Measurements from ENCODE around the gene FAM171A2.
"Not testable (repeated sequence)": the region's sequence is repeated elsewhere in the genome, so short reads cannot be mapped to it uniquely, and the experiment has no call there.

Gene FAM171A2

DNA sequence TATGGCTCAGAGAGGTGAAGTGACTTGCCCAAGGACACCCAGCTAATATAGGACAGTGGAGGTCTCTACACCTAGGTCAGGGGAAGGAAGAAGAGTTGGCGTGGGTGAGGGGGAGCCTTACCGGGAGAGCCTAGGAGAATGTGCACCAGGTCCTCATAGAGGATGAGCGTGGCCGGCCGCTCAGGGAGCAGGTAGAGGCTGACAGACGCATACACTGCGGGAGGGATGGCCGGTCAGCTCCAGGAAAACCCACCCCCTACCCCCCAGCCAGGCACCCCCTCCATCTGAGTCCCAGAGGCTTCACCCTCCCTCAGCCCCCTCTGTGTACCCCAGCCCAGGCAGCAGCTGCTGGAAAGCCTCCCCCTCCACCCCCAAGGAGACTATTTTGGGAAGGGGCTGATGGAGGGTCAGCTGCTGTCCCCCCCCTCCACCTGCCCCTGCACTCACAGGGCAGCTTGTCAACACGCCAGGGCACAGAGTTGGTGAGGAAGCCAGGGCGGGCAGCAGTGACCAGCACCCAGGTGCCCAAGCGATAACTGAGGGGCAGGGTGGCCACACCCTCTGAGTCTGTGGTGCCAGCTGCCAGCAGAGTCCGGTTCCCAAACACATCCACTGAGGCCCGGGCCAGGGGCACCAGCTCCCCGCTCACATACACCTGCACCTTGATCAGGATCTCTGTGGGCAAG is 4.1 kb downstream of the FAM171A2 start:
- DNase-seq = no peak

- no peak for DNase-seq
Measured at GRCh38 chr17:44359006-44359405, 4.6 kb downstream of the FAM171A2 start.

GRCh38 chr17:44358066-44358465 is 5.6 kb downstream of the FAM171A2 start:
- no peak for DNase-seq

DNA sequence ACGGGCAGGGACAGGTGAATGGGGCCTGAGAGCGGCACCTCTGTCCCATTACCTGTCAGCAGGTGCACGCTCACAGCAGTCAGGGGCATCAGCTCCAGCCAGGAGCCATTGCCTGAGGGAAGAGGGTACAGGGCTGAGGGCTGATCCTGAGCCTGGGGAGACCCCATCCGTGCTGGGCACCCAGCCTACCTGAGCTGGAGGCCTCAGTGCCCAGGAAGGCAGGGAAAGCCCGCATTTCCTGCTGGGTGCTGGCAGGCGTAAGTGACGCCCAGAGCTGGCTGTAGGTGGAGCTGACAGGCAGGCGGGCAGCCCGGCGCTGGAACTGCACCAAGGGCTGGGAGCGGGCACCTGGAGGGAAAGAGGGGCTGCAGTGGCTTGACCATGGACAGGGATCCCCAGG is 7.4 kb downstream of the FAM171A2 start:
- no peak for DNase-seq

DNA sequence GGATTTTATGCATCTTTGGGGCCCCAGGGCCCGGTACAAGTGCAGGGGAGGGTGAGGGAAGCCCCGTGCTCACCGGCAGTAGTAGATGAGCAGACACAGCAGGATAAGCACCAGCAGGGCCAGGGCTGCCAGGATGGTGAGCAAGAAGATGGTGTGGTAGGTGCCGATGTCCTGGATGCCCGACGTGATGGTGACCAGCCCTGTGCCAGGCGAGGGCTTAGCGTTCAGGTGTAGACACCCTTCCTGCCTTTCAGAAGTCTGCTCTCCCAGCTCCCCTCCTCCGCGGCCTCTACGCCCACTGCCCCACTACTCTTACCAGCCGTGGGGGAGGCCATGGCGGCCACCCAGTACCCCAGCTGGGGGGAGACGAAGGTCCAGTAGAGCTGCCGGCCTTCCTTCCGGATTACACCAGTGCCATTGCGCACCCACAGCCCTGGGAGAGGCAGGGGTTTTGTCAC is 8.0 kb downstream of the FAM171A2 start:
- no peak for DNase-seq

DNA sequence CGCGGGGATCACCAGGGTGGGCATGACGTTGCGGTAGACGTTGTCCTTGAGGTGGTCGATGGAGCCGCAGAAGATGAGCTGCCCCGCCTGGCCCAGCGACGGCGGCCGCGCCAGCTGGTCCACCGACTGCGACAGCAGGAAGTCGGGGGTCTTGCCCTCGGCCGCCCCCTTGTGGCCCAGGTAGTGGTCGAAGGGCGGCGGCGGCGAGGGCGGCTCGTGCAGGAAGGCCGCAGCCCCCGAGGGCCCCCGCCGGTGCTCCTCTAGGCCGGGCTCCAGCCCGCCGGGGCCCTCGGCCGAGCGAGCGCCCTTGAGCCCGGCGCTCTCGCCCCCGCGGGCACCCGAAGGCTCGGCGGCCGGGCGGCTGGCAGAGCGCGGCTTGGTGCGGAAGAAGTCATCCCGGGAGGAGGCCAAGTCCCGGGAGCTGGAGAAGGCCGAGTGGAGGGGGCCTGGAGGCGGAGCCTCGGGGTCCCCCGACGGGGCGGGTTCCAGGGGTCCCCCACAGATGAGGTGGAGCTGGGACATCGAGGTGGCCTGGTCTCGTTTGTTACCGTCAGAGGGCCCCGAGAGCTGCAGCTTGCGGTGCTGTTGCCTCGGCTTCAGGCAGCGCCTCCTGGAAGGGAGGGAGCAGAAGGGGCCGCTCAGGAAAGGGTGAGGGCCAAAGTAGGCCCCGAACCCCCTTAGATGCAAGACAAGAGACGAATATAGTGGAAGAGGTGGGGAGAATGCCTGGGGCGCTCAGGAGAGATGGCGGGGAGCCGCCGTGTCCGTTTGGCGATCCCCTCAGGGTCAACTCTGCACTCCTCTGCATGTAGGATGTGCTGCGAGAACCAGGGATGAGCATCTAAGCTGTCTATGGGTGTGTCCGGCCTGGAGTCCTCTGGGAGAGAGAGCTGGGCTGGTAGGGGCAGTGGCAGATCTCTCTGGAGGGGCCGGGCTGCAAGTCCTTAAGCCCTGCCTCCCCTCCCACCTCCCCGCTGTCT is 8.8 kb downstream of the FAM171A2 start:
- peak; percentile 12 to 57 (median 52) for DNase-seq

DNA sequence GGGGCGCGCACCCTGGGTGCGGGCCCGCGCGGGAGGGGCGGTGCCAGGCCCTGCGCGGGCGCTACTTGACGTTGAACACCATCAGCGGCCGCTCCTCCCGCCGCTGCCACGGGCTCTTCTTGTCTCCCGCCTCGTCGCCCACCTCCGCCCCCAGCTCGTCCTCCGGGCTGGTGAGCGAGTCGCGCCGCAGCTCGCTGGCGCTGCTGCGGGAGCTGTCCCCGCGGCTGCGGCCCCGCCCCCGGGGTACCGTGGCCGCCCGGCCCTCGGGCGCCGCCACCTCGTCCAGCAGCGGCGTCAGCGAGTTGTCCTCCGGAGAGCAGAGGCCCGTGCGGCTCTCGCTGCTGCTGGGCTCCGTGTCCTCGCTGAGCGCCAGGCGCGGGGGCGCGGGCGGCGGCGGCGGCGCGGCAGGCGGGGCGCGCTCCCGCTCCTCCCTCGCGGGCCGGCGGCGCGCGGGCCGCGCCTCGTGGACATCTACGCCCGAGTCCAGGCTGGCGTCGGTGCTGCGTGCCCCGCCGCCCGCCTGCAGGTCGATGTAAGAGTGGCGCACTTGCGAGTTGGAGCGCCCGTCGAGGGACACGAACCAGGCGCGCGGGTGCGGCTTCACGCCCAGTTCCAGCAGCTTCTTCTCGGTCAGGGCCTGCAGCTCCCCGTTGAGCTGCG is 9.9 kb downstream of the FAM171A2 start:
- DNase-seq = no peak

DNA sequence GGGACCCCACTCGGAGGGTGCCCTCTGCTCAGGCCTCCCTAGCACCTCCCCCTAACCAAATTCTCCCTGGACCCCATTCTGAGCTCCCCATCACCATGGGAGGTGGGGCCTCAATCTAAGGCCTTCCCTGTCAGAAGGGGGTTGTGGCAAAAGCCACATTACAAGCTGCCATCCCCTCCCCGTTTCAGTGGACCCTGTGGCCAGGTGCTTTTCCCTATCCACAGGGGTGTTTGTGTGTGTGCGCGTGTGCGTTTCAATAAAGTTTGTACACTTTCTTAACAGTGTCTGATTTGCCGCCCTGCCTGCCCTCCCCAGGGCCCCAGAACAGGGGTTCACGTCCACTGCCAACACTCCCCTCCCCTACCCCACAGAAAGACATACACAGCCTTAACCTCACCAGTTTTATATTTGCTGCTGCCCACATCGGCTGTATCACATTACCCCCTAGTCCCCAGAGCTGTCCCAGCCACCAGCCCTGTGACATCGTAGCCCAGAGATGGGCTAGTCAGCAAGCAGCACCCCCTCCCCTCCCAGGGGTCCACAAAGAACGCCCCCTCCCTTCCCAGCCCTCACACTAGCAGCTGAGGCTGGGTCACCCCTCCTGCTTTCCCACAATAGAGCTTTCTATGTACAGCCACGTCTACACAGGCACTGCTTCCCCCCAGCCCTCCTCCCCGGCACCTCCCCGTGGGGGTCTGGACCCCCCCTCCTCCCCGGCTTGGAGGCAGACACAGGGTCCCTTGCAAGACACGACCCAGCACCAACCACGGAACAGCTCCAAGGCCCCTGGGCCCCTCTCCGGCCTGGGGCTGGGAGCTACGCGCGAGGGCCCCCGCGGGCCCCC is 10.6 kb downstream of the FAM171A2 start:
- DNase-seq = no peak

DNA sequence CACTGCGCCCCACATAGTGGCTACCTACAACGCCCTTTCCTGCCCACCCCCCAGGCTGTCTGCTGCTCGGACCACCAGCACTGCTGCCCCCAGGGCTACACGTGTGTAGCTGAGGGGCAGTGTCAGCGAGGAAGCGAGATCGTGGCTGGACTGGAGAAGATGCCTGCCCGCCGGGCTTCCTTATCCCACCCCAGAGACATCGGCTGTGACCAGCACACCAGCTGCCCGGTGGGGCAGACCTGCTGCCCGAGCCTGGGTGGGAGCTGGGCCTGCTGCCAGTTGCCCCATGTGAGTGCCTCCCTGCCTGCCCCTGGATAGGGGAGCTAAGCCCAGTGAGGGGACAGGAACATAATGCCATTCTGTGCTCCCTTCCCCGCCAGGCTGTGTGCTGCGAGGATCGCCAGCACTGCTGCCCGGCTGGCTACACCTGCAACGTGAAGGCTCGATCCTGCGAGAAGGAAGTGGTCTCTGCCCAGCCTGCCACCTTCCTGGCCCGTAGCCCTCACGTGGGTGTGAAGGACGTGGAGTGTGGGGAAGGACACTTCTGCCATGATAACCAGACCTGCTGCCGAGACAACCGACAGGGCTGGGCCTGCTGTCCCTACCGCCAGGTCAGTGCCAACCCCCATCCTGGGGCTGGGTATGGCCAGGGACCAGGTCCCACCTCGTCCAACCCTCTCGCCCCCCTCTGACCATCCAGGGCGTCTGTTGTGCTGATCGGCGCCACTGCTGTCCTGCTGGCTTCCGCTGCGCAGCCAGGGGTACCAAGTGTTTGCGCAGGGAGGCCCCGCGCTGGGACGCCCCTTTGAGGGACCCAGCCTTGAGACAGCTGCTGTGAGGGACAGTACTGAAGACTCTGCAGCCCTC is 11.5 kb downstream of the FAM171A2 start:
- no peak for DNase-seq

GRCh38 chr17:44351464-44351863 is 12.2 kb downstream of the FAM171A2 start:
- no peak for DNase-seq

DNA sequence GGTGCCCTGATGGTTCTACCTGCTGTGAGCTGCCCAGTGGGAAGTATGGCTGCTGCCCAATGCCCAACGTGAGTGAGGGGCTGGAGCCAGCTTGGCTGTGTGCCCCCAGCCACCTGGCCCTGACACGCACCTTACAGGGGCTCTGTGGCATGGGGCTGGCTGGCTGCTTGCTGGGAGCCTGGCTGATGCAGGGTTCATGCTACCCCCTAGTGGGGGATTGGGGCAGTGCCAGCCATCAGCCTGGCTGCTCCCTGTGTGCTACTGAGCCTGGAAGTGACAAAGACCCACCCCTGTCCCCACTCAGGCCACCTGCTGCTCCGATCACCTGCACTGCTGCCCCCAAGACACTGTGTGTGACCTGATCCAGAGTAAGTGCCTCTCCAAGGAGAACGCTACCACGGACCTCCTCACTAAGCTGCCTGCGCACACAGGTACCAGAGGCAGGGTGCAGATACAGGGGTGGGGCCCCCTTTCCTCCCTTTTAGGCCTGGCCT is 12.9 kb downstream of the FAM171A2 start:
- peak; percentile 40 to 56 (median 52) for DNase-seq

DNA sequence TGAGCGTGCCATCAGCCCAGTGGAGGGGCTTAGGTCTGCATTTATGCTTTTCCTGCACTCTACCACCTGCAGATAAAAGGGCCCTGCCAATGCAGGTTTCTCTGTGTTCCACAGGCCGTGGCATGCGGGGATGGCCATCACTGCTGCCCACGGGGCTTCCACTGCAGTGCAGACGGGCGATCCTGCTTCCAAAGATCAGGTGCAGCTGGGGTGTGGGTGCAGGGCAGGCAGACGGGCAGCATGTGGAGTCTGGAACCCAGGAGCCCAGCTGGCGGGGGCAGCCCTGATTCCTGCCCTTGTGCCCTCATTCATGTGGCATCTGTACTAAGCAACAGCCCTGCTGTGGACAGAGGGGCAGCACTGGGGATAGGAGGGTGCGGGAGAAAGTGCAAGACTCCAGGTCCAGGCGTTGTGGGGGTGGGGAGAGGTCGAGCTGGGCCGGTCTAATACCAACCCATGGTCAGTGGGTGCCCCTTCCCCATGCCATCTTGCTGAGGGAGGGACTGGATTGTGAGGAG is 14.0 kb downstream of the FAM171A2 start:
- DNase-seq = no peak

GRCh38 chr17:44348988-44349364 is 14.7 kb downstream of the FAM171A2 start:
- DNase-seq = no peak

DNA sequence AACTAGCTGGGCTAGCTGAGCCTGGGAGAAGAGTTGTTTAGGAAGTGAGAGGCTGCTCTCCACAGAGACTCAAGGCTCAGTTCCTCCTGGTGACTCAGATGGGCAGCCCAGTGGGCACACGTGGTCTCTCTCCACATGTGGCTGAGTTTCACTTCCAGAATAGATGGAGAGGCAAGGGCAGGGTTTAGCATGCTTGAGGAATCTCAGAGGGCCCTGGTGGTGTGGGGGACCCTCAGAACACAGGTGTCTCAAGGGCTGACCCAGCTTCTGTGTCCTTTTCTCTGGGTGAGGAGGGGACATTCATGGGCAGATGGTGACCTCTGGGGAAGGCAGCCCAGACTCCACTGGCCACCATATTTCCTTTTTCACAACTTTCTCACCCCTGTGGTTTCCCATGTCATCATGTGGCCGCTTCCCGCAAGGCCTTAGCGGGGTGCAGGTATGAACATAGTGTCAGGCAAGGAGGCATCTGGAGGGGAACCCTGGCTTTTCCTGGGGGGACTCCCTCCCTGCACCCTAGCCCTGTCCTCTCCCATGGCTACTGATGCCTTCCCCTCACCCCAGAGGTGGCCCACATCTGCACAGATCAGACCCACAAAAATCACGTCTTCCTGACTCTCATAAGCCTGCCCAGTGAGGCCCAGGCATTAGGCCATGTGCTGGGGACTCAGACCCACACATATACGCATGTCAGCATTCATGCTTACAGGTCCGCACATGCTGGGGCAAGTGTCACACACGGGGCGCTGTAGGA is 15.2 kb downstream of the FAM171A2 start:
- no peak for DNase-seq

DNA sequence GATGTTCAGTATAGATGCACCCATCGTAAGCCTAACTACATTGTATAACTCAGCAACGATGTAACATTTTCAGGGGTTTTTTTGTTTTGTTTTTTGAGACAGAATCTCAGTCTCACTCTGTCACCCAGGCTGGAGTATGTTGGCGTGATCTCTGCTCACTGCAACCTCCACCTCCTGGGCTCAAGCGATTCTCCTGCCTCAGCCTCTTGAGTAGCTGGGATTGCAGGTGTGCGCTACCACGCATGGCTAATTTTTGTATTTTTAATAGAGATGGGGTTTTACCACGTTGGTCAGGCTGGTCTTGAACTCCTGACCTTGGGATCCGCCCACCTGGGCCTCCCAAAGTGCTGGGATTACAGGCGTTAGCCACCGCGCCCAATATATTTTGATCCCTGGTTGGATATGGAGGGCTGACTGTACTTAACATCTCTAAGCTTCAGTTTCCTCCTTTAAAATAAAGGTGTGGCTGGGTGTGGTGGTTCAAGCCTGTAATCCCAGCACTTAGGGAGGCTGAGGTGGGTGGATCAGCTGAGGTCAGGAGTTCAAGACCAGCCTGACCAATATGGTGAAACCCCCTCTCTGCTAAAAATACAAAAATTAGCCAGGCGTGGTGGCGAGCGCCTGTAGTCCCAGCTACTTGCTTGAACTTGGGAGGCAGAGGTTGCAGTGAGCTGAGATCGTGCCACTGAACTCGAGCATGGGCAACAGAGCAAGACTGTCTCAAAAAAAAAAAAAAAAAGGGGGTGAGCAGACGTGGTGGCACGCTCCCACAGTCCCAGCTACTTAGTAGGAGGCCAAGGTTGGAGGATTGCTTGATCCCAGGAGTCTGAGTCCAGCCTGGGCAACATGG is 16.2 kb downstream of the FAM171A2 start:
- not testable (repeated sequence) for DNase-seq

GRCh38 chr17:44346064-44346844 is 17.4 kb downstream of the FAM171A2 start:
- no peak for DNase-seq

DNA sequence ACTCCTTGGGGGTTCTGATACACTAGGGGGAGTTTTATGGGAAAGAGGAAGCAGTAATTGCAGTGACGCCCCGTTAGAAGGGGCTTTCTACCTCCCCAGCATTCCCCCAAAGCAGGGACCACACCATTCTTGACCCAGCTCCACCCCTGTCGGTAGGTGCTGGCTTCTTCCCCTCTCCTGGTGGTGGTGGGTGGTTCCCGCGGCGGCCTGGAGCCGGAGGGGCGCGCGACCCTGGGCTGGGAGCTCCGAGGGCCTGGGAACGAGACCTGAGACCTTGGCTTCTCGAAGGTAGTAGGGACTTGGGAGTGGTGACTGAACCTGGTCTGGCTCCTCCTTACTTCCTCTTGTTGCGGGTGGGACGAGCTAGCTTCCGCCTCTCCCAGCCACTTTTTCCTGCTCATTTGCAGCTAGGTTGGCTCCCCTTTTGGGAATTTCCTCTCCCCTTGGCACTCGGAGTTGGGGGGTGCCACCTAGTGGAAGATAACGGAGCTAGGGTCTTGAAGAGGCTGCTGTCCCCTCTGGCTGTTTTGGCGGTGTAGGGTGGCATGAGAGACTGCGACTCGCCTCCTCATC is 18.1 kb downstream of the FAM171A2 start:
- DNase-seq = peak in 1 of 4 experiments; percentile 11

DNA sequence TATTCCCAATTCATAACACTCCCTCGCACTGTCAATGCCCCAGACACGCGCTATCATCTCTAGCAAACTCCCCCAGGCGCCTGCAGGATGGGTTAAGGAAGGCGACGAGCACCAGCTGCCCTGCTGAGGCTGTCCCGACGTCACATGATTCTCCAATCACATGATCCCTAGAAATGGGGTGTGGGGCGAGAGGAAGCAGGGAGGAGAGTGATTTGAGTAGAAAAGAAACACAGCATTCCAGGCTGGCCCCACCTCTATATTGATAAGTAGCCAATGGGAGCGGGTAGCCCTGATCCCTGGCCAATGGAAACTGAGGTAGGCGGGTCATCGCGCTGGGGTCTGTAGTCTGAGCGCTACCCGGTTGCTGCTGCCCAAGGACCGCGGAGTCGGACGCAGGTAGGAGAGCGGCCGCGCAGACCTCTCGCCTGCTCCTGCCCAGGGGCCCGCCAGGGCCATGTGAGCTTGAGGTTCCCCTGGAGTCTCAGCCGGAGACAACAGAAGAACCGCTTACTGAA is 18.7 kb downstream of the FAM171A2 start, which contains the start of gene GRN:
Gene GRN, plus strand, starts transcription at position 364 of the 515 bp plus-strand sequence. CDS start 3,863 bp downstream, outside the sequence.
- DNase-seq = peak; percentile 64 to 71 (median 69)
